ENCODE results near the gene EPS8L3. TPM values are rescaled to one million over a fixed set of nuclear protein-coding genes. Genes with fewer than 3 reads are reported as not detected.

Gene EPS8L3
- total and polyA plus RNA-seq, 8 donors, result 0.21 to 0.99 (median 0.52) TPM; not detected in 2

GRCh38 chr1:109726728-109727373, 36.9 kb downstream of the EPS8L3 start:
- Histone ChIP-seq H3K9me3 (no peaks in the 10 kb centered on the region), H3K4me1 (no peaks in the 10 kb centered on the region), H3K27me3 (no peaks in the 10 kb centered on the region), H3K4me3 (no peak overlapping the region), H3K27ac (no peak overlapping the region), H3K36me3 (no peaks in the 10 kb centered on the region)
- DNase-seq (no peak), ATAC-seq (no peak)
- intact Hi-C loops (cut with DNase I), result no loop called here
- TF ChIP-seq CTCF (IDR thresholded peaks at IDR 0.05), result no peak

- Histone ChIP-seq H3K4me1 (no peaks in the 10 kb centered on the region), H3K27ac (no peak overlapping the region), H3K27me3 (no peaks in the 10 kb centered on the region), H3K9me3 (no peaks in the 10 kb centered on the region), H3K36me3 (no peaks in the 10 kb centered on the region), H3K4me3 (no peak overlapping the region)
- DNase-seq, result no peak
- no peak for TF ChIP-seq CTCF (IDR thresholded peaks at IDR 0.05)
- intact Hi-C loops (cut with DNase I), result no loop called here
- ATAC-seq, result no peak
Measured at GRCh38 chr1:109726007-109726406, 37.7 kb downstream of the EPS8L3 start.

- intact Hi-C loops (cut with DNase I), result no loop called here
- DNase-seq, result no peak
- ATAC-seq, result no peak
Measured at GRCh38 chr1:109725510-109725909, 38.2 kb downstream of the EPS8L3 start.

GRCh38 chr1:109724933-109725332, 38.8 kb downstream of the EPS8L3 start:
- intact Hi-C loops (cut with DNase I), result no loop called here
- no peak overlapping the region for H3K4me3 ChIP-seq
- no peak for DNase-seq
- H3K9me3 ChIP-seq, result no peaks in the 10 kb centered on the region
- ATAC-seq, result no peak
- H3K27me3 ChIP-seq, result no peaks in the 10 kb centered on the region
- H3K4me1 ChIP-seq, result no peaks in the 10 kb centered on the region
- no peak for TF ChIP-seq CTCF (IDR thresholded peaks at IDR 0.05)
- no peak overlapping the region for H3K27ac ChIP-seq
- no peaks in the 10 kb centered on the region for H3K36me3 ChIP-seq

More at GRCh38 chr1:109725510-109725909, 38.2 kb downstream of the EPS8L3 start:
- Histone ChIP-seq H3K4me1 (no peaks in the 10 kb centered on the region), H3K27ac (no peak overlapping the region), H3K27me3 (no peaks in the 10 kb centered on the region), H3K36me3 (no peaks in the 10 kb centered on the region), H3K9me3 (no peaks in the 10 kb centered on the region), H3K4me3 (no peak overlapping the region)
- no peak for TF ChIP-seq CTCF (IDR thresholded peaks at IDR 0.05)

GRCh38 chr1:109722908-109723691, 40.6 kb downstream of the EPS8L3 start:
- H3K27ac ChIP-seq, result no peak overlapping the region
- DNase-seq, result no peak
- ATAC-seq, result no peak
- no peak overlapping the region for H3K4me3 ChIP-seq
- TF ChIP-seq CTCF (IDR thresholded peaks at IDR 0.05), result no peak
- no peaks in the 10 kb centered on the region for H3K27me3 ChIP-seq
- H3K36me3 ChIP-seq, result no peaks in the 10 kb centered on the region
- no peaks in the 10 kb centered on the region for H3K4me1 ChIP-seq
- intact Hi-C loops (cut with DNase I), result no loop called here
- H3K9me3 ChIP-seq, result no peaks in the 10 kb centered on the region
